B cell (primary cell): Measurements from ENCODE around the gene POTEC.
"Not testable (repeated sequence)": the region's sequence is repeated elsewhere in the genome, so short reads cannot be mapped to it uniquely, and the experiment has no call there.

ENCODE experiments used
- CTCF ChIP-seq: fragments of 200-600 bp; IDR thresholded peaks from one replicate; pipeline ENCODE4 v1.8.0; 2022; ENCODE audit warnings: antibody characterized with exemption, mild to moderate bottlenecking
- EZH2 ChIP-seq: IDR thresholded peaks from 2 replicates; pipeline ENCODE4 v1.6.1; 2012; ENCODE audit warnings: borderline replicate concordance, low read depth, mild to moderate bottlenecking, moderate library complexity, low read length; ENCODE audit not compliant: insufficient read depth, poor library complexity, severe bottlenecking

GRCh38 chr18:14470446-14470845 is 73.0 kb downstream of the POTEC start:
- not testable (repeated sequence) for TF ChIP-seq CTCF, EZH2
